ENCODE data around the gene MIER2.
"Not testable (repeated sequence)": the region's sequence is repeated elsewhere in the genome, so short reads cannot be mapped to it uniquely, and the experiment has no call there.

The MIER2 gene

GRCh38 chr19:344625-345319, at the start of gene MIER2:
Gene MIER2 (minus strand): TSS chr19:344796. CDS start chr19:344782, 14 bp downstream.
- DNase-seq (ENCODE audit: low read depth in 3 of 3, low spot score in 1 of 3): peak; percentile 74 to 96 (median 88)

GRCh38 chr19:393560-393959, 49.0 kb upstream of the MIER2 start:
- not testable (repeated sequence) for DNase-seq (ENCODE audit: low read depth in 3 of 3, low spot score in 1 of 3)

GRCh38 chr19:392375-392970, 47.9 kb upstream of the MIER2 start:
- no peak for DNase-seq (ENCODE audit: low read depth in 3 of 3, low spot score in 1 of 3)

DNA sequence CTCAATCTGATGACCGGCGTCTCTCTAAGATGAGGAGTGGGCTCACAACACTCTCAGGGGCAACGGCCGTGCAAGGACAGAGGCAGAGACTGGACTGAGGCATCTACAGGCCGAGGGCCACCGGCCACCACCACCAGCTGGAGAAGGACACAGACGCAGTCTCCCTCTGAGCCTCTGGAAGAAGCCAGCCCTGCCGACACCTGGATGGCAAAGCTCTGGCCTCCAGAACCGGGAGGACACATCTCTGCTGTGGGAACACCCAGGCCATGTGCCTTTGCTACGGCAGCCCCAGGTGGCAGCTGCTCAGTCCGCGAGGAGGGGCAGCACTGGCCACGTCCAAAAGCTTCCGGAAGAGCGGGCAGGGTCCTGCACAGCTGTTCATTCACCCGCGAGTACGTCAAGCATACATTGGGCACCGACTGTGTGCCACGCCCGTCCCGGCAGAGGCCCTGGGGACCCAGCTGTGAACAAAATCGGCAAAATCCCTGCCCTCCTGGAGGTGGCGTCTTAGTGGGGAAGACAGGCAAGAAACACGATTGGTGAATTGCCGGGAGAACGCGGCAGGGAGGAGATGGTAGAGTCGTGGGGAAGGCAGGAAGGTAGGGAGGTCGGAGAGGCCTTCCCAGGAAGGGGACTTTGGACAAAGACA, 47.3 kb upstream of the MIER2 start:
- no peak for DNase-seq (ENCODE audit: low read depth in 3 of 3, low spot score in 1 of 3)

- no peak for DNase-seq (ENCODE audit: low read depth in 3 of 3, low spot score in 1 of 3)
Observed at GRCh38 chr19:391207-391557, 46.6 kb upstream of the MIER2 start.

DNA sequence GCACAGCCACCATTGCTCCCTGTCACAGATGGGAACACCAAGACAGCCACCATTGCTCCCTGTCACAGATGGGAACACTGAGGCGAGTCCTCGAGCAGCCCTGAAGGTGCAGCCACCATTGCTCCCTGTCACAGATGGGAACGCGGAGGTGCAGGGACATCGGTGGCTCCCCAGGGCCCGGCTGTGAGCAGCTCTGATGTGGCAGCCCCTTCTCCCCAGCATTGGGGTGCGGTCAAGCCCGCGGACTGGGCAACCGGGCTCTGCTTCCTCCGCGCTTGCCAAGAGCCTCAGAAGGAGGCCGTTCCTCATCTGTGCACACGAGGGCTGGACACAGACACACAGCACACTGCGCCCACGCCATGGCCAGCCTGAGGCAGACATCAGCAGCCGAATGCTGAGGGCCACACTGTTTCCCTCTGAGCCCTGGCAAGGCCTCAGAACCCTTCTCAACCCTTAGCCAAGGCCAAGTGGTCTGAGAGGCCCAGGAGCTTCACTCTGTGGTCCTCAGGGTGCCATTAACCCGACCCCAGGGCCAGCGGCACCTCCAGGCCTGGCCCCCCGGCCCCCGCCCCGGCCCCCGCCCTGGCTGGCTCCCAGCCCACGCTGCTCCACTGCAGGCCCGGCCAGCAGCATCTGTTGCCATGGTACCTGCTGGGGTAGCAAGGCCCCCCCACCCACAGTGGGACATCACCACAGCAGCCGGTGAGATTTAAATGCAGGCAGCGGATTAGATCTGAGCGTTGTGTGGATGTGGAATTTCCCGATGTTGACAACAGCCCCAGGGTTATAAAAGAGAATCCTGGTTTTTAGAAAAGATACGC, 46.0 kb upstream of the MIER2 start:
- DNase-seq (ENCODE audit: low read depth in 3 of 3, low spot score in 1 of 3): no peak

DNA sequence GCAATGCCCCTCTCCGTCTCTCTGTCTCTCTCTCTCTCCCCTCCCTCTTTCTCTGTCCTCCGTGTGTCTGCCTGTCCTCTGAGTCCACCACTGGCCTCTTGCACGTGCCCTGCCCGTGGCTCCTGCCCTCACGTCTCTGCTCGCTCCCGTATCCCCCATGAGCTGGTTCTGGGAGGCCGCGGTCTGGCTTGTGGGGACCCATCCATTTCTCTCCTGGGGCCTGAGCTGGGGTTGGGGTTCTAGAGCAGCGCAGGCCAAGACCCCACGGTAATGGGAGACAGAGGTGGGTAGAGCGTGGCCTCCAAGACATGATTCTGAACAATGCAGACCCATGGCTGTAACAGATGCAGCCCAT, 45.3 kb upstream of the MIER2 start:
- no peak for DNase-seq (ENCODE audit: low read depth in 3 of 3, low spot score in 1 of 3)

GRCh38 chr19:389255-389934, 44.8 kb upstream of the MIER2 start:
- no peak for DNase-seq (ENCODE audit: low read depth in 3 of 3, low spot score in 1 of 3)

- DNase-seq (ENCODE audit: low read depth in 3 of 3, low spot score in 1 of 3): no peak
Observed at GRCh38 chr19:388691-389090, 44.1 kb upstream of the MIER2 start.

GRCh38 chr19:387777-388176, 43.2 kb upstream of the MIER2 start:
- no peak for DNase-seq (ENCODE audit: low read depth in 3 of 3, low spot score in 1 of 3)

- not testable (repeated sequence) for DNase-seq (ENCODE audit: low read depth in 3 of 3, low spot score in 1 of 3)
Observed at GRCh38 chr19:386632-387301, 42.2 kb upstream of the MIER2 start.

GRCh38 chr19:386189-386588, 41.6 kb upstream of the MIER2 start:
- not testable (repeated sequence) for DNase-seq (ENCODE audit: low read depth in 3 of 3, low spot score in 1 of 3)

GRCh38 chr19:384799-385169, 40.2 kb upstream of the MIER2 start:
- no peak for DNase-seq (ENCODE audit: low read depth in 3 of 3, low spot score in 1 of 3)

DNA sequence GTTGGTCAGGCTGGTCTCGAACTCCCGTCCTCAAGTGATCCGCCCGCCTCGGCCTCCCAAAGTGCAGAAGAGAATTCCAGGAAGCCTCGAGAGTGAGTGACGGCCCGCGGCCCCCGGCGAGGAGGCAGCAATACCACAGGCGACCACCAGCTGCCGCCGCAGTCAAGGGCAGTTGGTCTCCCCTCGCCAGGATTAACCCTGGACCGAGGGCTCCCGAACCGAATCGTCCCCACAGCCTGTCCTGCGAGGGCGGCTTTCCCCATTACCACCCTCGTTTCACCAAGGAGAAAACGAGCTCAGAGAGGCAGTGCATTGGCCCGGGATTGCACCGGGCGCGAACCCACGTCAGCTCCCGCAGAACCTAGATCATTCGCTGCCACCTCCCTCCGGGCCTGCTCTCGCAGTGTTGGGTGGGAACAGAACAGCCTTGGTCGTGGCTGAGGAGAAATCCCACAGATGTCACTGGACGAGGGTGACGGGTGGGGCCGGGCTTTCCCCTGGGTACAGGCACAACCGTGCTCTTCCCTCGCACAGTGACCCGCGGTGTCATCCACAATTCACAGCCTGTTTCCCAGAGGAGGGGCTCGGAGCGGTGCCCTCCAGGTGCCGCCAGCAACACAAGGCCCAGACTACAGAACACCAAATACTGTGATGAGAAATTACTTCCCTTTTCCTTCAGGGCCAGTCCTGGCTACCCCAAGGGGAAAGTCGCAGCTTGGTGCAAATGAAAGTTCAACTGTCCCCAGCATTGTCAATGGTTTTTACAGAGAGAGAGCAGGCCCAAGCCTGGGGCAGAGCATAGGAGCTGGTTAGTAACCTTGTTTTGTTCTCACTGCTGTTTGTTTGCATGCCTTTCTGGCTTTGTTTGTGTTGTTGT, 39.6 kb upstream of the MIER2 start:
- no peak for DNase-seq (ENCODE audit: low read depth in 3 of 3, low spot score in 1 of 3)

DNA sequence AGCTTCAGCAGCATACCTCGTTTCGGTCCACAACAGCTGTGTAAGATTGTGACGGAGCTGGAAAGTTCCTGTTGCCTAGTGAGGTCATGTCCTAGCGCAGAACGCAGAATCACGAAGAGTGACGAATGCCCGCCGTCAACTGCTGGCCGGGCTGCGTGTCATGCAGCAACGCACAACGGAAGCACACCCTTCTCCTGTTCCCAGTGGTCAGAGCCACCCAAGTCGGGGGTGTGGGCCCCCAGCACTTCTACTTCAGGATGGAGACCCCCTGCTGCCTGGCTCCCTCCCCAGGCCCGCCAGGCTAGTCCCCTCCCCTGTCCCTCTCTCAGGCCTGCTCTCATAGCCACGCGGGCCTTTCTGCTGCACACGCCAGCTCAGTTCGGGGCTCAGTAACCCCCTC, 38.4 kb upstream of the MIER2 start:
- DNase-seq (ENCODE audit: low read depth in 3 of 3, low spot score in 1 of 3): no peak

DNA sequence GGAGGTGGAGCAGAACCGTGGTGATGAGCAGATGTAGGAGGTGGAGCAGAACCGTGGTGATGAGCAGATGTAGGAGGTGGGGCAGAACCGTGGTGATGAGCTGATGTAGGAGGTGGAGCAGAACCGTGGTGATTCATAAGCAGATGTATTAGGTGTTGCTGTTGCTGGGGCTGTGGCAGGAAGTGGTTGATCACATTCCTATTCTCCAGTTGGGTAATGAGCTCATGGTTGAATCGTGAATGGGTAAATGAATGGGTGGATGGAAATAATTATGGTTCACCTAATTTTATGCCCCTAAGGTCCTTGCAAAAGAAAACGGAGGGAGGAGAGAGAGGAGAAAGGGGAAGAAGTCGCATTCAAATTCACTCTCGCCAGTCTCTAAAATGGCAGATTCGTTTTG, 38.0 kb upstream of the MIER2 start:
- DNase-seq (ENCODE audit: low read depth in 3 of 3, low spot score in 1 of 3): not testable (repeated sequence)

GRCh38 chr19:381901-382300, 37.3 kb upstream of the MIER2 start:
- DNase-seq (ENCODE audit: low read depth in 3 of 3, low spot score in 1 of 3): not testable (repeated sequence)

- DNase-seq (ENCODE audit: low read depth in 3 of 3, low spot score in 1 of 3): not testable (repeated sequence)
Observed at GRCh38 chr19:380618-381219, 36.1 kb upstream of the MIER2 start.

DNA sequence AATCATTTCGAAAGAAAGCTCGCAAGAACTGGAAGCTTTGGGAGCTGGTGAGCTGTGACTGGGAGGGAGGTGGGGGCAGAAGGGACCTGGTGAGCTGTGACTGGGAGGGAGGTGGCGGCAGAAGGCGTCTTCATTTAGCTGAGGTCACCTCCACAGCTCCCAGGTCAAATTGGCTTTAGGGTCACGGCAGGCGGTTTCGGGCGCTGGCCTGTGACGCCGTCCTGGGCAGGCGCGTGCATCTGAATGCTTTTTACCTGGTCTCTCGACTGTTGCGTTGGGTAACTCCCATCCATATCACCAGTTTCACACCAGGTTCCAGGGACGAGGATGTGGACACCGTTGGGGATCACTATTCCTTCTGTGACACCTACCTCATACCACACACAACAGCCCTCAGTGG, 35.2 kb upstream of the MIER2 start:
- no peak for DNase-seq (ENCODE audit: low read depth in 3 of 3, low spot score in 1 of 3)

Data from stimulated activated CD4-positive, alpha-beta T cell treated with anti-CD3 and anti-CD28 coated beads, TNF-alpha, amount 100 ng/mL, for 1 hour (primary cell).